Kidney (tissue), 14 donors: ENCODE measurements around the gene BRD2. TPM values are rescaled to one million over a fixed set of nuclear protein-coding genes. Genes with fewer than 3 reads are reported as not detected.

Experiments
- DNase-seq, 5 donors: peaks; one replicate each; pipeline ENCODE4 v3.0.0-alpha.2; 2013 to 2020
- FAIRE-seq: peaks from 2 replicates; lab custom pipeline; 2012; peaks lifted over from hg19 to GRCh38; lab: Jason Lieb, UNC
- H3K27ac ChIP-seq, 2 donors: one replicate each; pipeline ENCODE4 v1.7.0; 2013; ENCODE audit warnings: low read depth in 2 of 2, low read length in 2 of 2, inconsistent platforms in 1 of 2
- H3K27me3 ChIP-seq: one replicate; pipeline ENCODE4 v1.7.1; 2013; ENCODE audit warnings: low read length, inconsistent platforms; ENCODE audit not compliant: control insufficient read depth, insufficient read depth
- H3K36me3 ChIP-seq, 3 donors: one replicate each; pipeline versions ENCODE4 v1.7.0 to v1.7.1; 2013; ENCODE audit warnings: low read length in 3 of 3, control low read depth in 1 of 3, inconsistent platforms in 1 of 3; ENCODE audit not compliant: insufficient read depth in 3 of 3, control insufficient read depth in 2 of 3
- H3K4me1 ChIP-seq, 3 donors: one replicate each; pipeline versions ENCODE4 v1.7.0 to v1.7.1; 2013; ENCODE audit warnings: low read length in 3 of 3, inconsistent platforms in 1 of 3, low read depth in 1 of 3; ENCODE audit not compliant: control insufficient read depth in 2 of 3, insufficient read depth in 2 of 3
- H3K4me3 ChIP-seq, 3 donors: one replicate each; pipeline versions ENCODE4 v1.7.0 to v1.8.1; 2013; ENCODE audit warnings: low read length in 3 of 3, control low read depth in 1 of 3, inconsistent platforms in 1 of 3
- H3K9ac ChIP-seq, 3 donors: one replicate each; pipeline versions ENCODE4 v1.7.0 to v1.7.1; 2013; ENCODE audit warnings: low read length in 3 of 3, control low read depth in 1 of 3, inconsistent platforms in 1 of 3
- H3K9me3 ChIP-seq, 3 donors: one replicate each; pipeline versions ENCODE4 v1.7.0 to v1.7.1; 2013; ENCODE audit warnings: low read length in 3 of 3, control low read depth in 1 of 3, inconsistent platforms in 1 of 3; ENCODE audit not compliant: control insufficient read depth in 2 of 3, insufficient read depth in 1 of 3
- CTCF ChIP-seq: IDR thresholded peaks from 3 replicates; pipeline ENCODE4 v1.5.1; 2012; ENCODE audit warnings: mild to moderate bottlenecking, moderate library complexity, borderline replicate concordance; ENCODE audit not compliant: insufficient read depth; ENCODE audit errors: extremely low read depth
- intact Hi-C: fragments of 100-400 bp; cut with DNase I; formaldehyde crosslinking; loops from one replicate; pipeline ENCODE4 v1.11.1; 2022
- polyA plus RNA-seq: library from polyadenylated mRNA; stranded (reverse); fragments of 350-450 nt; fragmentation: Illumina TruSeq; extraction: RNeasy Lipid Tissue Mini Kit (QIAGEN cat#74804); gene quantifications from one replicate; pipeline ENCODE4 v1.2.3, GENCODE V29; 2014; ENCODE audit warnings: low read depth, low replicate concordance; ENCODE audit not compliant: insufficient read depth
- total RNA-seq: library from RNA; stranded (reverse); fragmentation: NEBNext Ultra II Directional; extraction: Animal tissue kit (Norgen Biotek cat#: 25700); gene quantifications from one replicate; pipeline ENCODE4 v1.2.1, GENCODE V29; 2021
- donor health status: control.
- donor health status: control.
- donor health status: control.
- donor health status: control.
- donor health status: control.
- donor health status: DM: yes; HTN: yes; CAD: no.
- donor health status: Normal renal cell carcinoma (clear cell type).

Gene BRD2
- total and polyA plus RNA-seq, 2 donors from 2014 or later, result 73.9 to 184 TPM

- no peak for TF ChIP-seq CTCF
- Histone ChIP-seq H3K4me3 (no peak overlapping the region), H3K27me3 (no peaks in the 10 kb centered on the region), H3K9ac (no peak overlapping the region), H3K36me3 (no peaks in the 10 kb centered on the region), H3K4me1 (peaks cover 0 to 5% (median 0%) of the 10 kb centered on the region in 3 donors), H3K27ac (peak overlapping the region; percentile 39 to 71), H3K9me3 (no peaks in the 10 kb centered on the region)
- intact Hi-C loops, result no loop called here
- FAIRE-seq (no peak), DNase-seq (no peak)
Observed at GRCh38 chr6:33028220-33028849, 59.9 kb downstream of the BRD2 start.

DNA sequence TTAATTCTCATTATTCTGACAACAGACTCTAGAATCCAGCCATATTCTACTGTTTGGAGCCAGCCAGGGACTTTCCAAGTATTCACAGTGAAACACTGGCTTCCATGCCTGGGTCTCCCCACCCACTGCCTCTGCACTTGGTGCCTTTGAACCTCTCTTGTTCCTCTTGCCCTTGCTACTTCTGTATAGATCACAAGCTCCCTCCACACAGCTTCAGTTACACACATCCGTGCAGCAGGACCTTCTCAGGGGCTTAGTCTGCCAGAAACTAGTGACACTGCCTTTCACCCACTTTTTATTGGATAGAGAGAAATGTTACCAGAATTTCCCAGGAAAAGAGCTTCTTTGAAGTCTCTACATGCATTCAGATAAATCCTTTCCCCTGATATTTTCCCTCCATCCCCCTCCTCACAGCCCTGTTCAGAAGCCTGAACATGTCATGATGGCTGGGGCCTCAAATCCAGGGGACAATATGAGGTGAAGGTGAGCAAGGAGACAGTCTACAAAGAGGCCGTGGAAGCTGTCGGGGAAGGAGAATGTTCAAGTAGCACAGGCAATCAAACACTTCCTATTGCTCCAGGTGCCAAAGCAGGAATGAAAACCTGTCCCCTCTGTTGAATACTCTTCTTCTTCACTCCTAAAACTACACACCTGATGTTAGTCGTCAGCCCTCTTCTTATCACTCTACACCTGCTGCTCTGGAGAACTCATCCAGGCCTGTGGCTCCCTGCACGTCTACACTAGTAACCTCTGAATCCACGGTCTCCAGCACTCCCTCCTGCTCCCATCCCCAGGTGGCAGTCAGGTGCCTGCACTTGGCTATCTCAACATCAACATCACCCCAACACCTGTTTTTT lies 61.2 kb downstream of the BRD2 start:
- H3K4me3 ChIP-seq, result no peak overlapping the region
- FAIRE-seq (no peak), DNase-seq (peak in 2 of 5 donors; percentile 30 to 63)
- no peaks in the 10 kb centered on the region for H3K27me3 ChIP-seq
- H3K9ac ChIP-seq, result no peak overlapping the region
- H3K27ac ChIP-seq, result peak overlapping the region; percentile 56 to 85
- H3K9me3 ChIP-seq, result no peaks in the 10 kb centered on the region
- H3K36me3 ChIP-seq, result no peaks in the 10 kb centered on the region
- TF ChIP-seq CTCF, result no peak
- intact Hi-C loops, result no loop called here
- peaks cover 0 to 5% (median 0%) of the 10 kb centered on the region in 3 donors for H3K4me1 ChIP-seq

GRCh38 chr6:33030245-33030644 lies 61.9 kb downstream of the BRD2 start:
- no peaks in the 10 kb centered on the region for H3K36me3 ChIP-seq
- FAIRE-seq (no peak), DNase-seq (no peak)
- peaks cover 0 to 5% (median 0%) of the 10 kb centered on the region in 3 donors for H3K4me1 ChIP-seq
- no peaks in the 10 kb centered on the region for H3K9me3 ChIP-seq
- no peak overlapping the region for H3K4me3 ChIP-seq
- H3K27ac ChIP-seq, result peak overlapping the region; percentile 54 to 85
- TF ChIP-seq CTCF, result no peak
- no peaks in the 10 kb centered on the region for H3K27me3 ChIP-seq
- no peak overlapping the region for H3K9ac ChIP-seq
- intact Hi-C loops, result no loop called here

Other genes with a start within 250 kb of the BRD2 start
- gene HLA-DQA2, start 227.2 kb upstream of the BRD2 start, total RNA-seq, result 6.4 TPM
- gene HLA-DQA2, start 227.2 kb upstream of the BRD2 start, polyA plus RNA-seq, result 10.0 TPM
- 15.1 TPM for gene HLA-DQB2, start 205.1 kb upstream of the BRD2 start, total RNA-seq
- 1.7 TPM for gene HLA-DQB2, start 205.1 kb upstream of the BRD2 start, polyA plus RNA-seq
- gene HLA-DOB, start 151.6 kb upstream of the BRD2 start, total RNA-seq, result 6.1 TPM
- gene HLA-DOB, start 151.6 kb upstream of the BRD2 start, polyA plus RNA-seq, result 1.9 TPM
- 37.6 TPM for gene TAP2, start 129.9 kb upstream of the BRD2 start, total RNA-seq
- gene TAP2, start 129.9 kb upstream of the BRD2 start, polyA plus RNA-seq, result 25.4 TPM
- gene PSMB8, start 124.5 kb upstream of the BRD2 start, total RNA-seq, result 79.6 TPM
- 90.6 TPM for gene PSMB8, start 124.5 kb upstream of the BRD2 start, polyA plus RNA-seq
- 45.4 TPM for gene TAP1, start 114.9 kb upstream of the BRD2 start, total RNA-seq
- gene TAP1, start 114.9 kb upstream of the BRD2 start, polyA plus RNA-seq, result 32.1 TPM
- gene PSMB9, start 114.4 kb upstream of the BRD2 start, total RNA-seq, result 56.6 TPM
- 52.8 TPM for gene PSMB9, start 114.4 kb upstream of the BRD2 start, polyA plus RNA-seq
- gene HLA-DMB, start 27.6 kb upstream of the BRD2 start, total RNA-seq, result 78.0 TPM
- gene HLA-DMB, start 27.6 kb upstream of the BRD2 start, polyA plus RNA-seq, result 45.5 TPM
- 98.5 TPM for gene HLA-DMA, start 15.5 kb upstream of the BRD2 start, total RNA-seq
- 101 TPM for gene HLA-DMA, start 15.5 kb upstream of the BRD2 start, polyA plus RNA-seq
- gene HLA-DOA, start 41.0 kb downstream of the BRD2 start, total RNA-seq, result 21.6 TPM
- gene HLA-DOA, start 41.0 kb downstream of the BRD2 start, polyA plus RNA-seq, result 10.8 TPM
- 200 TPM for gene HLA-DPA1, start 105.1 kb downstream of the BRD2 start, total RNA-seq
- gene HLA-DPA1, start 105.1 kb downstream of the BRD2 start, polyA plus RNA-seq, result 154 TPM
- 181 TPM for gene HLA-DPB1, start 107.4 kb downstream of the BRD2 start, total RNA-seq
- gene HLA-DPB1, start 107.4 kb downstream of the BRD2 start, polyA plus RNA-seq, result 141 TPM
- gene COL11A2, start 223.9 kb downstream of the BRD2 start, total RNA-seq, result 0.85 TPM
- 2.3 TPM for gene COL11A2, start 223.9 kb downstream of the BRD2 start, polyA plus RNA-seq
- 52.2 TPM for gene RXRB, start 232.1 kb downstream of the BRD2 start, total RNA-seq
- gene RXRB, start 232.1 kb downstream of the BRD2 start, polyA plus RNA-seq, result 35.7 TPM
- 83.3 TPM for gene SLC39A7, start 232.3 kb downstream of the BRD2 start, total RNA-seq
- gene SLC39A7, start 232.3 kb downstream of the BRD2 start, polyA plus RNA-seq, result 118 TPM
- 26.6 TPM for gene HSD17B8, start 236.1 kb downstream of the BRD2 start, total RNA-seq
- gene HSD17B8, start 236.1 kb downstream of the BRD2 start, polyA plus RNA-seq, result 83.0 TPM
- 47.2 TPM for gene RING1, start 239.9 kb downstream of the BRD2 start, total RNA-seq
- 48.6 TPM for gene RING1, start 239.9 kb downstream of the BRD2 start, polyA plus RNA-seq